SK-N-SH (cell line): Measurements from ENCODE around the gene PRDX5. TPM values are rescaled to one million over a fixed set of nuclear protein-coding genes. Genes with fewer than 3 reads are reported as not detected.

Experiments used
- CTCF ChIP-seq: fragments of 200-600 bp; sonication (generic); IDR thresholded peaks from 2 replicates; pipeline ENCODE4 v1.6.1; 2017; ENCODE audit warnings: antibody characterized with exemption, mild to moderate bottlenecking, moderate library complexity
- ELF1 ChIP-seq: IDR thresholded peaks from 2 replicates; pipeline ENCODE4 v1.4.0; 2012
- EP300 ChIP-seq, 2 experiments: IDR thresholded peaks; 2 replicates each; pipeline versions ENCODE4 v1.4.0 to v1.6.1; 2012; ENCODE audit warnings: borderline replicate concordance in 1 of 2, low read depth in 1 of 2, low read length in 1 of 2
- EZH2phosphoT487 ChIP-seq: fragments of 200-600 bp; sonication (generic); IDR thresholded peaks from 2 replicates; pipeline ENCODE4 v1.6.1; 2017; ENCODE audit warnings: low read depth, mixed run types, mild to moderate bottlenecking, antibody characterized with exemption, moderate library complexity, borderline replicate concordance
- FOSL2 ChIP-seq: IDR thresholded peaks from 2 replicates; pipeline ENCODE4 v1.4.0; 2012; ENCODE audit warnings: low read depth, mild to moderate bottlenecking, moderate library complexity, borderline replicate concordance
- FOXM1 ChIP-seq: IDR thresholded peaks from 2 replicates; pipeline ENCODE4 v1.4.0; 2012; ENCODE audit warnings: low read depth, mild to moderate bottlenecking
- GABPA ChIP-seq: IDR thresholded peaks from 2 replicates; pipeline ENCODE4 v1.4.0; 2012; ENCODE audit warnings: low read depth, mild to moderate bottlenecking
- GATA2 ChIP-seq: sonication (generic); formaldehyde crosslinking; IDR thresholded peaks from 2 replicates; pipeline ENCODE4 v1.5.0; 2020; ENCODE audit warnings: mild to moderate bottlenecking, missing genetic modification reagents
- JUND ChIP-seq: IDR thresholded peaks from 2 replicates; pipeline ENCODE4 v1.4.0; 2012
- MAX ChIP-seq: IDR thresholded peaks from 2 replicates; pipeline ENCODE4 v1.4.0; 2012; ENCODE audit warnings: low read depth
- MEF2A ChIP-seq: IDR thresholded peaks from 2 replicates; pipeline ENCODE4 v1.4.0; 2012; ENCODE audit warnings: low read depth, borderline replicate concordance
- MXI1 ChIP-seq: IDR thresholded peaks from 2 replicates; pipeline ENCODE4 v1.6.1; 2012; ENCODE audit warnings: mild to moderate bottlenecking, low read depth, low read length, improper control_type of control experiment
- NFIC ChIP-seq: IDR thresholded peaks from 2 replicates; pipeline ENCODE4 v1.4.0; 2012; ENCODE audit warnings: borderline replicate concordance
- NRF1 ChIP-seq: IDR thresholded peaks from 2 replicates; pipeline ENCODE4 v1.6.1; 2012; ENCODE audit warnings: low read depth, mild to moderate bottlenecking, low read length
- RAD21 ChIP-seq: IDR thresholded peaks from 2 replicates; pipeline ENCODE4 v1.6.1; 2012; ENCODE audit warnings: mild to moderate bottlenecking, low read length
- RCOR1 ChIP-seq: fragments of 150-350 bp; IDR thresholded peaks from 2 replicates; pipeline ENCODE4 v1.6.1; 2017; ENCODE audit warnings: antibody characterized with exemption, low read length
- RFX5 ChIP-seq: IDR thresholded peaks from 2 replicates; pipeline ENCODE4 v1.6.1; 2012; ENCODE audit warnings: mild to moderate bottlenecking, improper control_type of control experiment, low read length
- RXRA ChIP-seq: IDR thresholded peaks from 2 replicates; pipeline ENCODE4 v1.4.0; 2012; ENCODE audit warnings: low read depth, mild to moderate bottlenecking, borderline replicate concordance
- SIN3A ChIP-seq: IDR thresholded peaks from 2 replicates; pipeline ENCODE4 v1.6.1; 2012; ENCODE audit warnings: low read depth, mild to moderate bottlenecking, low read length, moderate library complexity, borderline replicate concordance
- SMC3 ChIP-seq: IDR thresholded peaks from 2 replicates; pipeline ENCODE4 v1.6.1; 2012; ENCODE audit warnings: low read depth, low read length, improper control_type of control experiment
- TAF1 ChIP-seq: IDR thresholded peaks from 2 replicates; pipeline ENCODE4 v1.6.1; 2012; ENCODE audit warnings: low read depth, mild to moderate bottlenecking, low read length, moderate library complexity, borderline replicate concordance
- TEAD4 ChIP-seq: IDR thresholded peaks from 2 replicates; pipeline ENCODE4 v1.4.0; 2012; ENCODE audit warnings: mild to moderate bottlenecking, borderline replicate concordance; ENCODE audit not compliant: insufficient read depth
- USF1 ChIP-seq: IDR thresholded peaks from 2 replicates; pipeline ENCODE4 v1.4.0; 2012; ENCODE audit warnings: low read depth, borderline replicate concordance
- USF2 ChIP-seq: fragments of 150-350 bp; IDR thresholded peaks from 2 replicates; pipeline ENCODE4 v1.6.1; 2017; ENCODE audit warnings: antibody characterized with exemption, low read length, low read depth, borderline replicate concordance
- YY1 ChIP-seq: IDR thresholded peaks from 2 replicates; pipeline ENCODE4 v1.4.0; 2012; ENCODE audit warnings: low read depth, mild to moderate bottlenecking
- ZBTB33 ChIP-seq: IDR thresholded peaks from 2 replicates; pipeline ENCODE4 v1.4.0; 2012; ENCODE audit warnings: low read depth, borderline replicate concordance
- polyA plus RNA-seq, 3 experiments: library from polyadenylated mRNA; depleted of rRNA; stranded (reverse); fragments of >200 nt; gene quantifications; 2 replicates each; pipeline ENCODE4 v1.2.3, GENCODE V29; 2012

The PRDX5 gene
- polyA plus RNA-seq, 1 of the 3 experiments (the other 2 are of a cell fraction): 1,000 TPM

- peak; percentile 76 for TF ChIP-seq NRF1
- TF ChIP-seq USF1: no peak
- TF ChIP-seq ELF1: peak; percentile 100
- peak; percentile 99 for TF ChIP-seq YY1
- TF ChIP-seq CTCF: 0 out of 2 replicates have a peak, but pooled peaks have one; percentile 14
- peak; percentile 44 for TF ChIP-seq RAD21
- 0 out of 2 replicates have a peak, but pooled peaks have one; percentile 19 for TF ChIP-seq TEAD4
- TF ChIP-seq TAF1: no peak; the same call in 1 of the 2 replicates
- TF ChIP-seq GATA2 (CRISPR knock-in tag): no peak
- no peak for TF ChIP-seq RCOR1
- TF ChIP-seq ZBTB33: peak; percentile 41; the same call in 1 of the 2 replicates
- TF ChIP-seq RFX5: no peak
- TF ChIP-seq NFIC: no peak
- TF ChIP-seq EZH2phosphoT487: no peak
- TF ChIP-seq SIN3A: no peak; the same call in 1 of the 2 replicates
- TF ChIP-seq MXI1: no peak
- peak; percentile 47; the same call in 1 of the 2 replicates for TF ChIP-seq JUND
- TF ChIP-seq FOSL2: 0 out of 2 replicates have a peak, but pooled peaks have one; percentile 34
- peak; percentile 34; the same call in 1 of the 2 replicates for TF ChIP-seq MAX
- no peak; the same call in 1 of the 2 replicates for TF ChIP-seq USF2
- 0 out of 2 replicates have a peak, but pooled peaks have one; percentile 33 for TF ChIP-seq RXRA
- peak; percentile 98 for TF ChIP-seq GABPA
- TF ChIP-seq FOXM1: no peak
- no peak for TF ChIP-seq MEF2A
- TF ChIP-seq SMC3: no peak
- TF ChIP-seq EP300 (IDR thresholded peaks at IDR 0.05; ENCODE audit: borderline replicate concordance in 1 of 2, low read depth in 1 of 2, low read length in 1 of 2): no peak; a peak in 1 of 4 replicates
- TF ChIP-seq, all 33 proteins: peak for 15
Observed at GRCh38 chr11:64269540-64270220, 48.2 kb upstream of the PRDX5 start (continued).
